Hematopoietic multipotent progenitor cell treated with erythropoietin and hydrocortisone succinate and interleukin-3 and kit ligand, for 15 days (in vitro differentiated cells): ENCODE measurements around the gene TSPAN2.

Experiments
- DNase-seq: peaks from one replicate; pipeline ENCODE4 v3.0.0-alpha.2; 2015; ENCODE audit warnings: low spot score

The TSPAN2 gene

DNA sequence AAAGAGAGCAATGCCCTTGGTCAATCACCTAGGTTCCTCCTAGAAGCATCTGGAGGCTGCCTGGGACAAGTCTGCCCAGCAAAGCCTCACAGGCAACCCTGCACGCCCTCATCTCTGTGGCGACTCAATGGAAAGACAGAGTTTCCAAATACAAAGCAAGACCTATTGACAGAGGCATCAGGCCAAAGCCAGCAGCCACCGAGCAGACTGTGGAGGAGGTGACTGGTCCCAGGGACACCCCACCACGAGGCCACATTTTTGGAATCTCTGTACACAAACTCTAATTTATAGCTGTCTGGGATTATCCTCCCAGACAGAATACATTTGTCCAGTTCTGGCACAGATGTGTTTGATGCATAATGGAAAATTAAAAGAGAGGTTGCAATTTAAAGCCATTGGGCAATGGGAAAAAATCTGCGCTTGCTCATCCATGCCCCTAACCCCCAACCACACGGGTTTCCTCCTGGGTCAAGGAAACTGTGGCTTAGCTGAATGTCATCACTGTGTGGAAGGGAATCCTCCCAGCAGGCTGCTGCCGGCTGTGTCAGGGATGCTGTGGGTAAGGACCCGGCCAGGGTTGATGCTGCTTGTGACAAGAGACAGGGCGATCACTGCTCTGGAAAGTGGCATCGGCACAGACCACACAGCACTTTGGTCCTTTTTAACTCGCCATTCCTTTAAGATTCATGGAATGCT is 14.3 kb downstream of the TSPAN2 start:
- no peak for DNase-seq

GRCh38 chr1:115073298-115074087 is 15.8 kb downstream of the TSPAN2 start:
- DNase-seq: no peak

- no peak for DNase-seq
Measured at GRCh38 chr1:115071012-115071664, 18.2 kb downstream of the TSPAN2 start.

DNA sequence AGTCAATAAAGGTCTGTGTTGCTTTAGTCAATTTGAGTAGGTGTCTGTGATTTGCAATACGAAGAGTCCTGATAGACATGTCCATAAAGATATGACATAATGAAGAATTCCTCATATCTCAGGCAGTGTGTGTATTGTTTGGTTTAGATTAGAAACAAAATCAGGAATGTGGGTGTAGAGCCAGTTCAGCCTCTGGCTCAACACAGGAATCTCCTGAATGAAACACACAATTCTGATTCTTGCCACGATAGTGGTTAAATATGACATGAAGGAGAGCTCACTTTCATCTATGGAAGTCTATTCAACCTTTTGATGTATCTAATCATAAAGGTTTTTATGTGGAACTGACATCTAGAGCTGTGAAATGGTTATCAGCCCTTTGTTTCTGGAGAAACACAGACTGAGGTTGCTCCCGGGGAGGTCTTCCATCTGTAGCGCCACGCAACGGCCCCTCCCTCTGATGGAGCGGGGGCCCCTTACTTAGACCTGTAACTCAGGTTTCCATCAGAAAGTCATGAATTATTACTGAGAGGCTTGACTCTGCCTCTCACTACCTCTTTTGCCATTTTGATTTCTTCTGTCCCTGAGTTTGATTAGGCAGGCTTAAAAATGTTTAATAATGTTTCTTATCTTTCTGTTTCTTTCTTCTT is 19.5 kb downstream of the TSPAN2 start:
- no peak for DNase-seq

DNA sequence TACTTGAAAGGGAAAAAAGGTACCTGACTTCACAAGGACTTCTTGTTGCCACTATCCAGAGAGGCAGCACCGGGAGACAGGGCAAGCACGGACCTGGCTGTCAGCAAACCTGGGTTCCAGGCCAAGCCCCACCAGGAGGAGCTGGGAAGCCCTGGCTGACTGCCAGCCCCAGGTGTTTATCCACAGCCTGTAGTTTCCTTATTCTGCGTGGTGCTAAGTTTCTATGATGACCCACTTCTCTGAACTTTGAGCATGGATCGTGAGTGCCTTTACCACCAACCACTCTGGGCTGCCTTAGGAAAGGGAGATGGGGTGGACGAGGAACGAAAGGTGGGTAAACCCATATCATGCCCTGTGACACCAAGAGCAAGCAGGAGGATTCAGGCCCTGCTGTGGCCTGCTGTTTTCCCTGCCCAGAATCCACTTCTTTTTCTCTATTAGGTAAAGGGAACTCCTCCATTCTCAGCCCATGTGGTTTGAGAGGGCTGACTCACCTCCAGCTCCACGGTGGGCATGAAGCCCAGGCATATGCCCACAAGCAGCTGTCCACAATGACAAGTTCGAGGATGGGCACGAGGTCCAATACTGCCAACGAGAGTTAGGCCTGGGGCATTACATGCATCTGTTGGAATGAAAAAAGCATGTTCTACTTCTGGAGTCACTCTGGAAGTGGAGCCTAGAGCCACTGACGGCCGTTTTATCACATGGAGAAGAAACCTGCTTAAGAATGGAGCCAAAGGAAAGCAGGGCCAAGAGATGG is 20.3 kb downstream of the TSPAN2 start:
- DNase-seq: no peak

DNA sequence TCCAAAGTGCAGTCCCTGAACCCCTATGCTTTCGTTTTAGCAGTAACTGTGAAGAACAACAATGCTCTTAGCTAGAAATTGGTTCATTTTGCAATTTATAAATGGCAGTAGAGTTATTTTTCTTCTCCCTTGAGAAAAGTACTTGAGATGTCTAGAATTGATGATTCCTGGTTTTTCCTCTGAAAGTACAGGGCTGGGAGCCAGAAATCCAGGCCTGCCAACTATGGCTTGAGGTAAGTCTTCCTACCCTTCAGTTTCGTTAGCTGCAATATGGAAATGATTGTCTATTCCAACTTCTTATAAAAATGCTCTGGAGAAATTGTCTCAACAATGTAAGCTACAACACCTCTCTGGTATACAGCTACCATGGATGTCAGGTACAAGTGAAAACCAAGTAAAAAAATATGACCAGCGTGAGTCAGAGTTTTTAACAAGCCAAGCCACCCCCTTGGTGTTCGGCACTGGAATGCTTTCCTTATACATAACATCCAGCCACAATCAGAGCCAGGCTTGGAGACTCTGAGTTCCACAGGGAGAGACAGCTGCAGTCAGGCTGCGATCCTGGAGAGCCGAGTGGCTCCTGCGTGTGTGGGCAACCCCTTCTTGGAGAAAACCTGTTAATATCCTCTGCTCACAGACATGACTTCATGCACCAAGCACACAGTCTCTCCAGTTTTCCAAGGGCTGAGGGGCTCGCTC is 22.0 kb downstream of the TSPAN2 start:
- no peak for DNase-seq

GRCh38 chr1:115065021-115065420 is 24.3 kb downstream of the TSPAN2 start:
- DNase-seq: no peak

DNA sequence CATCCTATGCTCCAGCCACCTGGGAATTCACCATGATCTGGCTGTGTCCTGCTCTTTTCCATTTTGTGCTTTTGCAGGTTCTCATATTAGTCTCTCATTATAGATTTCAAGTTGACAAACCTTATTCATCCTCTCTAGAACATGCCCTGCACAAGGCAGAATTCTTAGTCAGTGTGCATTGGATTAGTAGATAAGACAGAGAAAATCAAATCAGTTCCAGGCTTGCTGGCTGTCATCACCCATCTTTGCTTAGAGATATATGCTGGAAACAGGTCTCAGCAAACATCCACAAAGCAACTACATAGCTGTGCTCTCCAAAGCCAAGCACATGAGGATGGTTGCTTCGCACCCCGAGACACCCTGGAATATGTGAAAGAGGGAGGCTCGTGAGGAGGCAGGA is 24.8 kb downstream of the TSPAN2 start:
- DNase-seq: no peak

GRCh38 chr1:115063228-115063901 is 25.9 kb downstream of the TSPAN2 start:
- DNase-seq: no peak

DNA sequence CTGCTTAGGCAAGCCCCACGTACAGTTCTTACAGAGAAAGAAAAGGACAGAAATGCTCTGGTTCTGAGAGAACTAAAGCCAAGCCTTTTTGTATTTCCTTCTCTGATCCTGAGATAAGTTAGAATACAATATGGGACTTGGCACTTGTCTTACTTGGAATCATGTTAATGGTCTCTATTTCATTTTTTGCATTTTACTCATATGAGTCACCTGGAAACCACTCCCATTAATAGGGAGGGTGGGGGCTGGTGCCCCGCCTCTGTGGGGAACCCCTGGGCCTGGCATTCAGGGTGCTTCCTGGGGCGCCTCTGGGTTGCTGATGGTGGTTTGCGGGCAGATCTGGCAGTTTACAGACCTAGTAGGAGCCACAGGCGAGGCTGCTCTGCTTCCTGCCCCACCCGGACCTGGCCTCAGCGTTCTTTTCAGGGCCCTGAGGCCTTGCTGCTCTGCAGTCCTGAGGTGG is 26.7 kb downstream of the TSPAN2 start:
- DNase-seq: no peak

- no peak for DNase-seq
Measured at GRCh38 chr1:115060501-115060900, 28.8 kb downstream of the TSPAN2 start.

- no peak for DNase-seq
Measured at GRCh38 chr1:115059316-115059715, 30.0 kb downstream of the TSPAN2 start.

DNA sequence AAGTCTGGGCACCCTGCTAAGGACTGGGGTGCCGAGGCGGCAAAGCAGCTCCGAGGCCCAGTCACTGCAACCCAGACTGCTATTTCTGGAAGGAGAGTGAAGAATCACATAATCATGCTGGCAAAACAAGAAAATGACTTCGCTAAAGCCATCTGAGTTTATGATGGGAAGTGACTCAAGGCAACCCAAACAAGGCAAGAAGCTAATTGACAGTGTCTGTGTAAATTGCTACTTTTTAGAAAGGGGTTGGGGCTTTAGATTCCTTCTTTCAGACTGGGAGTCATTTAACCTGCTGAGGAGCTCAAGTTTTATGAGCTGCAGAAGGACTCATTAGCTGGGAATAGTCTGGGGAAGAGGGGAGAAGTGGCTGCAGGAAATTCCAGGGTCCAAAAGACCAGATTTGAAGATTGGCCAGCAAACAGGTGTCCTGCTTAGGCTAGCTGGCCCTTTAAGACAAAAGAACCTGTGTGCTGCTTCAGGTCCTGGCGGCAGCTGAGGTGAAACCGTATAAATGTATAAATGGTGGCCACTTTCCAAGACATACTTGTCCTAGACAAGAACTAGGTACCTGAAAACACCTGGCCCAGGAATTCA is 31.5 kb downstream of the TSPAN2 start:
- no peak for DNase-seq

DNA sequence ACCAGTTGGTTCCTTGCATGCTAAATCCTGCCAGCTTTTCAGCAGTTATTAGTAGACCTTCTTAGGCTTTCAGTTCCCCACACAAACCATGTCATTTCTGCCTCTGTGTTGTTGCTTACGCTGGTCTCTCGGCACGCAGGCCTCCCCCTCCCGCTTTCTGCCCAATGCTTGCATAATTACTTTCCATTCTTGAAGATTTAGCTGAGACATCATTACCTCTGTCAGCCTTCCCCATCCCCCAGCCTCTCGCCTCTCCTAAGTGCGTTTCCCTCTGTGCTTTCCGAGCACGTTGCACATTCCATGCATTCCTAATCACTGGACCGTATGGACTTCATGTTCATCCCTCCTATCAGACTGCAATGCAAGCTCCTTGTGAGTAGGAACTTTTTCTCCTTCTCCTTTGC is 32.9 kb downstream of the TSPAN2 start:
- no peak for DNase-seq

DNA sequence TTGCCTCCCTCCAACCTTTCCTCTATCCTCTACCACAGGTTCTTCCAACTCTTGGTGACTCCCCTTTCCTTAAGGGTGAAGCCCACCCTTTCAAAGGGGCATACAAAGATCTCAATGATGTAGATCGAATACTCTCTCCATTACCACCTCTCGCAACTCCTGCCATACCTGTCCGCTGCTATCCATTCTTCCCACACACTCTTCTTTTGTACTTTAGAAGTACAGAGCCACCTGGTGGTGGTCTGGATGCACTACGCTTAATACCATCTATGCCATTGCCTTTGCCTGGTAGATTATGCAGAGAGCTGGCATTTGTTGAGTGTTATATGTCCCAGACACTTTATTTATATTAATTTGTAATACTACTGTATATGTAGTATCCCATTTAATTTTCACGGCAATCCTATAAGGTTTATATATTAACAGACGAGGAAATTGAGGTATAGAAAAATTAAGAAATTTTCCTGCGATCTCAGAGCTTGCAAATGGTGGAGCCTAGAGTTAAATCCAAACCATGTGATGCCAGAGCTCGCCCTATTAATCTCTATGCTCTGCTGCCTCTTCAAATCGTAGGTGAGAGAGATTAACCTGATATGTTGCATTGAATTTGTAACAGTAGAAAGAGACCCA is 36.7 kb downstream of the TSPAN2 start:
- peak; percentile 55 for DNase-seq

GRCh38 chr1:115051850-115052249 is 37.5 kb downstream of the TSPAN2 start:
- no peak for DNase-seq

- no peak for DNase-seq
Measured at GRCh38 chr1:115046751-115047150, 42.6 kb downstream of the TSPAN2 start.

DNA sequence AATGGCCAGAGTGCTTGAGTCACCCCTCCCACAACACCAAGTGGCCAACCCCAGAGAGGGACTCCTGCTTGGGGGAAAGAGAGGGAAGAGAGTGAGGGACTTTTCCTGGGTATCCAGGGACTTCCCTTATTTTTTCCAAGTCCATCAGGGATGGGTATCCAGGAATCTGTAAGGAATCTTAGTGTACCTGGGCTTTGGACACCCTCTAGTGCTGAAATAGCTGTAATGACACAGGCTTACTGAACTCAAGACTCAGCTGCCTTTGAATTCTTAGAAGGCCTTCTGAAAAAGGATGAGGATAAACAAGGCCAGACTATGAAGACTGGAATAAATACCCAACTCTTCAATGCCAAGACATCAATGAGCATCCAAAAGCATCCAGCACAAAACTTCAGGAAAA is 47.6 kb downstream of the TSPAN2 start:
- DNase-seq: no peak

DNA sequence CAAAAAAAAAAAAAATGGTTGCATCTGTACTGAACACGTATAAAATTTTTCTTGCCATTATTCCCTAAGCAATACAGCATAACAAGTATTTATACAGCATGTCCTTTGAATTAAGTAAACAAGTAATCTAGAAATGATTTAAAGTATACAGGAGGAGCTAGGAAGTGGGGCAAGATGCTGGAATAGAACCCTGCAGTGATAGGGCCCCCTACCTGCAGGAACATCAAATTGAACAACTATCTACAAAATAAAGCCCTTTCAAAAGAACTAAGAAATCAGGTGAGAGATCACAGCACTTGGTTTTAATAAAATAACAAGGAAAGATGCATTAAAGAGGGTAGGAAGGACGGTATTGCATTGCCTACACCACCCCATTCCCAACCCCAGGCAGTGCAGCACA is 48.8 kb downstream of the TSPAN2 start:
- DNase-seq: no peak
